NCI-H2227 treated with DMSO at 0.1 percent for 48 hours (cell line): ENCODE measurements around the gene PTK6.
"Not testable (repeated sequence)": the region's sequence is repeated elsewhere in the genome, so short reads cannot be mapped to it uniquely, and the experiment has no call there.

ENCODE experiments used
- DNase-seq: peaks from one replicate; lab custom pipeline; 2025; lab: John Stamatoyannopoulos, UW

The PTK6 gene

GRCh38 chr20:63568986-63569949, 32.1 kb upstream of the PTK6 start:
- DNase-seq, result no peak

GRCh38 chr20:63568170-63568981, 31.2 kb upstream of the PTK6 start:
- DNase-seq, result no peak

DNA sequence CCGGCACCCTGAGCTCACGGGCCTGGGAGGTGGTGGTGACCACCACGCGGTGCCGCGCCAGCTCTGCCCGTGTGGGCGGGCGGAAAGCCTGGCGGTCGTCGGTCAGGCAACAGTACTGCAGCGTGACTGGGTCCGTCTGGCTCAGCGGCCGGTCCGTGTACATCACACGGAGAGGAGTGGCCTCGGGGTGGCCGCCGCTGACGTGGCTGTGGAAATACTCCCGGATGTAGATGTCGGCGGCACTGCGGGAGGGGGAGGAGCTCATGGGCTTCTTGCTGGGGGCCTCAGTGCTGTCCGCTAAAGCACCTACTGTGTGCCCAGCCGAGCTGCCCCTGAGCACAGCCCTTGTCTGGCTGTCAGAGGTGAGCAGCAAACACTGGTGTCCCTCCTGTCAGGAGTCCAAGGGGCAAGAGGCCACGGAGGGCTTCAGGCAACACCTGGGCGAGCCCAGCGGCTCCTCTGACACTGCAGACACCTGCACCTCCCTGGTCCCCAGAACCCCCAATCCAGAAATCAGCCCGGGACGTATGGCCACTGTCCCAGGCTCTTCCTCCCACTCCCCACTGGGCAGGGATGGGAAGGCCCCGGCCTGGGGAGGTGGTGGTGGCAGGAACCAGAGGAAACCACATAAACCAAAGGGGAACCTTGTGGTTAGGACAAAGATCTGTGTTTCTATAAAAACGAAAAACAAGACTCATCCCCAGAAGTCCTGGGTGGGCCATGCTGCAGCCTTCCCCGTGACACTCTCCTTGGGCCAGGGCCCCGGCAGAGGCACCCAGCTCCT, 30.4 kb upstream of the PTK6 start:
- no peak for DNase-seq

- DNase-seq, result no peak
Measured at GRCh38 chr20:63567136-63567385, 29.9 kb upstream of the PTK6 start.

DNA sequence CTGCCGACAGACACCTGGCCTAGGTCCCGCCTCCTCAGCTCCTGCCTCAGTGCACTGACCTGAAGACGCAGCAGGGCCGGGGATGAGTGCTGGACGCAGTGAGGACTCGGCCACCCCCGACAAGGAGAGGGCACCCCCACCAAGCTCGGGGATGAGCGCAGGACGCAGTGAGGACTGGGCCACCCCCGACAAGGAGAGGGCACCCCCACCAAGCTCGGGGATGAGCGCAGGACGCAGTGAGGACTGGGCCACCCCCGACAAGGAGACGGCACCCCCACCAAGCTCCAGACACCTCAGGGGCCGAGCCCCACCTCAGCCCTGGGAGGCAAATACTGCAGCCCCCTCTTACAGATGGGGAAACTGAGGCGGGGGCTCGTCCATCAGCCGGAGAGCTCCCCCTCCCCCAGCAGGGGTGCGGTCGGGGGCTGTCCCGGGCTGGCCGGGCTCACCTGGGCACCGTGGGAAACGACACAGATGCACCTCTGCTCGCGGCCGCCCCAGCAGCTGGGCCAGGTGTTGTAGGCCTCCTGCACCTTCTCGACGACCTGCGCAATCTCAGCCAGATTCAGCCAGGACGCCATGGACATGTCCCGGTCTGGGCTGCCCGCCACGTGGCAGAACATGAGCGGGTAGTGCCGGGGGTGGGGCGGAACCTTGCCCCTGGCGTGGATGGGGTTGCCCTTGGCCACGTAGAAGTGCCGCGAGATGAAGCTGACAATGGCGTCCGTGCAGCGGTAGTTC, 29.4 kb upstream of the PTK6 start:
- DNase-seq, result no peak

DNA sequence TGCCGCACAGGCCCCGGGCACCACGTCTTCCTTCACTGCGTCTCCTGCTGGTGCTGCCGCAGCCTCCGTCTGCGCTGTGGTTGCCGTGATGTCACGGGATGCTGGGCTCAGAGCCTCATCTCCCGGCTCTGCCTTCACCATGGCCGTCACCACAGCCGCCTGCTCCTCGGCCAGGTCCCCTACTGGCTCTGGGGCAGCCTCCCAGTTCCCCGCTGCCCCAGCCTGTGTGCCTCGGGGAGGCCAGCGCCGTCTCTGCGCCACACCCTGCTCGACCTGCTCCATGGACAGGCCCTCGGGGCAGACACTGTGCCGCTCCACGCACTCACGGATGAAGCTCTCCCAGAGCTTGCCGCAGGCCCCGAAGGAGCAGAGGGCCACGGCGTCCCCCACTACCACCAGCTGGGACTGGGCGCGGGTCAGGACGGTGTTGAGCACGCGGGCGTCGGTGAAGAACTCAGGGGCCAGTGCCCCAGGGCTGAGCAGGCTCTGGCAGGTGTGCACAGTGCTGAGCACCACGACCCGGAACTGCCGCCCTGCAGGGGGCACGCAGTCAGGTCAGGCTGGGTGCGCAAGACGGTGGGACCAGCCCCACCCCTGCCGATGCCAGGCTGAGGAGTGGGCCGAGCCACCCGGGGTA, 28.6 kb upstream of the PTK6 start:
- no peak for DNase-seq

DNA sequence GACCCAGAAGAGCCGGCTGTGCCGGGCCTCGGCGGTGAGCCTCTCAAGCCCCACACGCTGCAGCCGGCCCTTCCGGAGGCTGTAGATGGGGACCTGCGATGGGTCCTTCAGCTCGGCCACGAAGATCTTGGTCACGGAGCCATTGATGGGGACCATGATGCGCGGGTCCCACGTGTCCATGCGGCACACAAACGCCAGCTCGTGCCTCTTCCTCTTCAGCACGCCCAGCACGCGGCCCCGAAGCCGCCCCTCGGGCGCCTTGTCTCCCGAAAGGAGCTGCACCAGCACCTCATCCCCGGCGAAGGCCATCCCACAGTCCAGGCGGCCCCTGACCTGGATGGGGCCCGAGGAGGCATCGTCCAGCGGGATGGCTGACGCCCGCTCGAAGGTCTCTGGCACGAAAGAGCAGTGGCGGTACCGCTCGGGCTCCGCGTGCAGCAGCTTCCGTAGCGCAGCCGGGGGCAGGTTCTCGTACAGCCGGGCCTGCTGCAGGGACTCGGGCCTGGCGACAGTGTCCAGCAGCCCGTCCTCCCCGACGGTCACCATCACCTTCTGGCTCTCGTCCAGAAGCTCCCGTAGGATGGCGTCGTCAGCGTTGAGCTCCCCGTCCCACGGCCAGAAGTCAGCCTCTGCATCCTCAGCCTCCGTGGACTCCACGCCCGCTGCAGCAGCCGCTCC, 28.0 kb upstream of the PTK6 start:
- DNase-seq, result no peak

GRCh38 chr20:63564036-63564810, 27.0 kb upstream of the PTK6 start:
- no peak for DNase-seq

GRCh38 chr20:63563225-63563935, 26.2 kb upstream of the PTK6 start:
- no peak for DNase-seq

GRCh38 chr20:63562461-63563224, 25.5 kb upstream of the PTK6 start:
- DNase-seq, result no peak

DNA sequence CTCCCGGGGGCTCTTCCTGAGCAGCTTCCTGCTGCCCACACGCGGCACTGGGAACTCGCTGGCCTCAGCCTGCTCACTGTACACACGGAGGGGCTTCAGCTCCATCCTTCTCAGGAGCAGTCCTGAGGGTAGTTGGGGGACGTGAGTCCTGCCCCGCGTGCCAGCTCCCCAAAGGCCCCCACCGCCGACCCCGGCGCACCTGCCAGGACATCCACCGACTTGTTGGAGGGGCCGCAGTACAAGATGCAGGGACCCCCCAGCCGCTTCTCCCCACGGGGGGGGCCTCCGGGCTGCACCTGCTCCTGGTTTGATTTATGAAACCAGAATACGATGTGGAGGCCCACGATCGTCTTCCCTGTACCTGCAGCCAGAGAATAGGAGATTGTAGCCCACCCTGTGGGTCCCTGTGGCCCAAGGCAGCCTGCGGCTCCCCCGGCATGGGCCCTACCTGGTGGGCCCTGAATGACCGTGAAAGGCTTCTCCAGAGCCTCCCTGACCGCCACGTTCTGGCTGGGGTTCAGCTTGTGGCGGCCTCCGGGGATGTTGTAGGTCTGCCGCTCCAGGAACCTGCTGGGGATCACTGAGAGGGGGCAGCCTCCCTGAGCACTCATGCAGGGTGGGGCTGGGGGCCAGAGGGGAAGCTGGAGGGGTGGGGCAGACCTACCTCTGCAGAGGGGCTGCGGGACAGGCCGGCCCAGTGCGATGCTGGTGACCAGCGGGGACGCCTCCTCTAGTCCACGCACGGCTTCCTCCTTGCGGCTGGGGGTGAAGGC, 24.6 kb upstream of the PTK6 start:
- DNase-seq, result no peak

- DNase-seq, result no peak
Measured at GRCh38 chr20:63560856-63561609, 23.9 kb upstream of the PTK6 start.

- DNase-seq, result no peak
Measured at GRCh38 chr20:63560333-63560805, 23.2 kb upstream of the PTK6 start.

DNA sequence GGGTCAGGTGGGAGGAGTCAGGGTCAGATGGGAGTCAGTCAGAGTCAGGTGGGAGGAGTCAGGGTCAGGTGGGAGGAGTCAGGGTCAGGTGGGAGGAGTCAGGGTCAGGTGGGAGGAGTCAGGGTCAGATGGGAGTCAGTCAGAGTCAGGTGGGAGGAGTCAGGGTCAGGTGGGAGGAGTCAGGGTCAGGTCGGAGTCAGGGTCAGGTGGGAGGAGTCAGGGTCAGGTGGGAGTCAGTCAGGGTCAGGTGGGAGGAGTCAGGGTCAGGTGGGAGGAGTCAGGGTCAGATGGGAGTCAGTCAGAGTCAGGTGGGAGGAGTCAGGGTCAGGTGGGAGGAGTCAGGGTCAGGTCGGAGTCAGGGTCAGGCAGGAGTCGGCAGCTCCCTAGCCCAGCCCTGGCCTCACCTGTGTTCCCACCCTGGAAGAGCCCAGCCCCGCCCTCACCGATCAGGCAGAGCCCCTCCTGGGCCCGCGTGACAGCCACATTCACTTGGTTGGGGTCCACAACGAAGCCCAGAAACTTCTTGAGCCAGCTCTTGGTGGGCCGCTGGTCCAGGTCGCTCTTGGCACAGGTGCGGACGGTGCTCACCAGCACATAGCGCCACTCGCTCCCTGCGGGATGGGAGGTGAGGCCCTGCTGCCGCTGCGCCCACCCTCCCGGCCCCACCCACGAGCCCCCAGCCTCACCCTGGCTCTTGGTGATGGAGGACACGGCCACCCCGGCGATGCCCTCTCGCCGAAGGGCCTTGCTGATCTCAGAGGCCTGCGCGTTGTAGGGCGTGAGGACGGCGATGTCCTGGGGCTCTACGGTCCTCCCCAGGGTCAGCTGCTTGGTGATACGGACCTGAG, 22.5 kb upstream of the PTK6 start:
- DNase-seq, result not testable (repeated sequence)

DNA sequence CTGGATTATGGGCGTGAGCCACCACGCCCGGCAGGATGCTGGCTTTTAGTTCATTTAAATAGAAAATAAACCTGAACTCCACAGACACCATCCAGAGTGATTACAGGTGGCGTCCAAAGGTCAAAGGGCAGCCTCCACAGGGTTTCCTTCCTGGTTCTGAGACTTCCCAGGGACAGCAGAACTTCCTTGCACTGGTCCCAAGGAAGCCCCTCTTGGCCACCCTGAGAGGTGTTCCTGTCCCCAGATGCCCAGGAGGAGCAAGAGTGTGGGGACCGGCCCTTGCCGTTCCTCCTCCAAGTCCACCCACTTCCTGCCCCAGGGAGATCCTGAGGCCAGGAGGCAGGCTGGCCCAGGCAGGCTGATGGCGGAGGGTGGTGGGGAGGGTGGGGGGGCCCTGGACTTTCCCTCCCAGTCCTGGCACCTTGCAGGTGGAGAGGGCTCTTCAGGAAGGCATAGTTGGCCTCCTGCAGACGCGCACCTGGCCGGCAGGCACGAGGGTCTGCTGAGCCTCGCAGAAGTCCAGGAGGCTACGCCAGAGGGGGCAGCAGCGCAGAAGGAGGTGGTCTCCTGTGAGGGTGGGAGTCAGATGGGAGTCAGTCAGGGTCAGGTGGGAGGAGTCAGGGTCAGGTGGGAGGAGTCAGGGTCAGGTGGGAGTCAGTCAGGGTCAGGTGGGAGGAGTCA, 21.8 kb upstream of the PTK6 start:
- no peak for DNase-seq
